IMR-90 (cell line): ENCODE measurements around the gene CLEC4M. TPM values are rescaled to one million over a fixed set of nuclear protein-coding genes. Genes with fewer than 3 reads are reported as not detected.

ENCODE experiments used
- ATAC-seq: fragments of 200-7000 bp; cut with Tn5 transposase; 2 replicates; pipeline ENCODE4 v1.9.1; 2020; ENCODE audit warnings: low read depth, mild to moderate bottlenecking, moderate library complexity
- BruUV-seq: library from RNA; stranded (reverse); fragments of 400-500 nt; replicated peaks from 2 replicates; lab custom pipeline; 2021; lab: Mats Ljungman, UMichigan
- CTCF ChIA-PET: fragments of 300-600 bp; formaldehyde crosslinking; extraction: SDS; loops from one replicate; lab custom pipeline; 2021; ENCODE audit warnings: antibody characterized with exemption; lab: Yijun Ruan, JAX
- POLR2A ChIA-PET: fragments of 300-600 bp; sonication (Branson Sonifier 250); formaldehyde crosslinking; loops from one replicate; lab custom pipeline; 2022; ENCODE audit warnings: antibody characterized with exemption; ENCODE audit not compliant: unreplicated experiment; lab: Charles Lee
- DNase-seq: peaks from one replicate; pipeline ENCODE4 v3.0.0; 2013
- H2AFZ ChIP-seq: replicated peaks from 2 replicates; pipeline ENCODE3; 2013; ENCODE audit warnings: low read length, mild to moderate bottlenecking; ENCODE audit not compliant: poor library complexity
- H2AK5ac ChIP-seq: 2 replicates; pipeline ENCODE4 v1.6.1; 2013; ENCODE audit warnings: low read depth, low read length, inconsistent platforms
- H2AK9ac ChIP-seq: replicated peaks from 2 replicates; pipeline ENCODE3; 2013; ENCODE audit warnings: mild to moderate bottlenecking, low read depth, low read length, moderate library complexity; ENCODE audit not compliant: poor library complexity
- H2BK120ac ChIP-seq: 2 replicates; pipeline ENCODE4 v1.6.1; 2013; ENCODE audit warnings: low read depth, low read length, inconsistent platforms
- H2BK15ac ChIP-seq: 3 replicates; pipeline ENCODE4 v1.6.1; 2013; ENCODE audit warnings: low read depth, low read length, inconsistent platforms
- H2BK20ac ChIP-seq: 2 replicates; pipeline ENCODE4 v1.6.1; 2013; ENCODE audit warnings: low read depth, mild to moderate bottlenecking, inconsistent platforms, low read length, moderate library complexity
- H2BK5ac ChIP-seq: 2 replicates; pipeline ENCODE4 v1.6.1; 2013; ENCODE audit warnings: mild to moderate bottlenecking, low read depth, low read length, inconsistent platforms; ENCODE audit not compliant: poor library complexity, severe bottlenecking
- H3K14ac ChIP-seq: replicated peaks from 2 replicates; pipeline ENCODE4 v1.6.1; 2013; ENCODE audit warnings: low read depth, low read length, inconsistent platforms
- H3K18ac ChIP-seq: 2 replicates; pipeline ENCODE4 v1.6.1; 2013; ENCODE audit warnings: low read depth, low read length, control low read depth
- H3K23ac ChIP-seq: 2 replicates; pipeline ENCODE4 v1.6.1; 2013; ENCODE audit warnings: low read depth, low read length, inconsistent platforms
- H3K27ac ChIP-seq: 2 replicates; pipeline ENCODE4 v1.5.1; 2013; ENCODE audit warnings: mild to moderate bottlenecking, control low read depth, low read length; ENCODE audit not compliant: insufficient read depth
- H3K27me3 ChIP-seq: 2 replicates; pipeline ENCODE4 v1.6.1; 2013; ENCODE audit warnings: low read length; ENCODE audit not compliant: control insufficient read depth, insufficient read depth
- H3K36me3 ChIP-seq: 2 replicates; pipeline ENCODE4 v1.6.1; 2013; ENCODE audit warnings: low read length, mixed read lengths; ENCODE audit not compliant: control insufficient read depth, insufficient read depth
- H3K4ac ChIP-seq: 2 replicates; pipeline ENCODE4 v1.6.1; 2013; ENCODE audit warnings: low read depth, low read length, inconsistent platforms
- H3K4me1 ChIP-seq: 2 replicates; pipeline ENCODE4 v1.6.1; 2013; ENCODE audit warnings: low read length, mixed read lengths; ENCODE audit not compliant: control insufficient read depth, insufficient read depth
- H3K4me2 ChIP-seq: 2 replicates; pipeline ENCODE4 v1.6.1; 2013; ENCODE audit warnings: low read depth, mild to moderate bottlenecking, control low read depth, low read length, moderate library complexity
- H3K4me3 ChIP-seq: 2 replicates; pipeline ENCODE4 v1.5.1; 2013; ENCODE audit warnings: low read depth, mild to moderate bottlenecking, control low read depth, low read length, moderate library complexity; ENCODE audit not compliant: insufficient read depth
- H3K56ac ChIP-seq: 2 replicates; pipeline ENCODE4 v1.6.1; 2013; ENCODE audit warnings: low read length, inconsistent platforms; ENCODE audit not compliant: insufficient read depth; ENCODE audit errors: extremely low read depth
- H3K79me1 ChIP-seq, 2 experiments: 2 replicates each; pipeline ENCODE4 v1.6.1; 2013; ENCODE audit warnings: low read length in 2 of 2, inconsistent platforms in 1 of 2, low read depth in 1 of 2
- H3K9ac ChIP-seq: 2 replicates; pipeline ENCODE4 v1.6.1; 2013; ENCODE audit warnings: low read depth, low read length, control low read depth
- H3K9me1 ChIP-seq: 2 replicates; pipeline ENCODE4 v1.6.1; 2013; ENCODE audit warnings: low read length, inconsistent platforms; ENCODE audit not compliant: insufficient read depth
- H3K9me3 ChIP-seq: 2 replicates; pipeline ENCODE4 v1.6.1; 2013; ENCODE audit warnings: low read length; ENCODE audit not compliant: control insufficient read depth, insufficient read depth
- H4K20me1 ChIP-seq: 2 replicates; pipeline ENCODE4 v1.6.1; 2013; ENCODE audit warnings: low read length, inconsistent platforms; ENCODE audit not compliant: insufficient read depth
- H4K5ac ChIP-seq: 2 replicates; pipeline ENCODE4 v1.6.1; 2013; ENCODE audit warnings: mild to moderate bottlenecking, low read depth, low read length, control low read depth
- H4K8ac ChIP-seq, 2 experiments: 2 replicates each; pipeline ENCODE4 v1.6.1; 2013; ENCODE audit warnings: low read depth in 2 of 2, low read length in 2 of 2, control low read depth in 1 of 2, inconsistent platforms in 1 of 2
- H4K91ac ChIP-seq: 2 replicates; pipeline ENCODE4 v1.6.1; 2013; ENCODE audit warnings: low read depth, low read length, inconsistent platforms; ENCODE audit not compliant: insufficient read depth
- BHLHE40 ChIP-seq: fragments of 150-350 bp; IDR thresholded peaks from 2 replicates; pipeline ENCODE4 v1.6.1; 2016; ENCODE audit warnings: mild to moderate bottlenecking, low read depth, low read length
- CEBPB ChIP-seq: IDR thresholded peaks from 2 replicates; pipeline ENCODE4 v1.6.1; 2012; ENCODE audit warnings: low read depth, low read length, improper control_type of control experiment
- CHD1 ChIP-seq: IDR thresholded peaks from 2 replicates; pipeline ENCODE4 v1.6.1; 2012; ENCODE audit warnings: low read depth, low read length, improper control_type of control experiment
- CTCF ChIP-seq: conservative IDR thresholded peaks from 2 replicates; pipeline ENCODE4 v1.5.1; 2012; ENCODE audit warnings: mild to moderate bottlenecking, low read depth, low read length, improper control_type of control experiment
- FOS ChIP-seq: fragments of 150-350 bp; IDR thresholded peaks from 2 replicates; pipeline ENCODE4 v1.6.1; 2016; ENCODE audit warnings: low read depth, low read length
- MAFK ChIP-seq: IDR thresholded peaks from 2 replicates; pipeline ENCODE4 v1.6.1; 2012; ENCODE audit warnings: low read depth, low read length, improper control_type of control experiment
- MAZ ChIP-seq: IDR thresholded peaks from 2 replicates; pipeline ENCODE4 v1.6.1; 2012; ENCODE audit warnings: low read depth, mild to moderate bottlenecking, low read length, improper control_type of control experiment, moderate library complexity, borderline replicate concordance
- MXI1 ChIP-seq: IDR thresholded peaks from 2 replicates; pipeline ENCODE4 v1.6.1; 2012; ENCODE audit warnings: low read depth, mild to moderate bottlenecking, low read length, moderate library complexity, borderline replicate concordance
- NFE2L2 ChIP-seq: fragments of 150-350 bp; IDR thresholded peaks from 2 replicates; pipeline ENCODE4 v1.6.1; 2016; ENCODE audit warnings: low read depth, mild to moderate bottlenecking, low read length
- POLR2A ChIP-seq: IDR thresholded peaks from 2 replicates; pipeline ENCODE4 v1.6.1; 2012; ENCODE audit warnings: mild to moderate bottlenecking, low read depth, low read length
- RAD21 ChIP-seq: IDR thresholded peaks from 2 replicates; pipeline ENCODE4 v1.6.1; 2012; ENCODE audit warnings: low read length, improper control_type of control experiment
- RCOR1 ChIP-seq: IDR thresholded peaks from 2 replicates; pipeline ENCODE4 v1.6.1; 2012; ENCODE audit warnings: mild to moderate bottlenecking, low read length, improper control_type of control experiment; ENCODE audit not compliant: insufficient replicate concordance
- RFX5 ChIP-seq: IDR thresholded peaks from 2 replicates; pipeline ENCODE4 v1.8.0; 2012; ENCODE audit warnings: low read depth, mild to moderate bottlenecking, low read length, moderate library complexity
- SMC3 ChIP-seq: fragments of 150-350 bp; IDR thresholded peaks from 2 replicates; pipeline ENCODE4 v1.6.1; 2016; ENCODE audit warnings: low read depth, mild to moderate bottlenecking, antibody characterized with exemption, low read length, moderate library complexity
- WGBS, 2 experiments: methylation state at CpG; one replicate each; pipeline versions ENCODE4 v1.1.5 to v1.1.7; 2013; ENCODE audit warnings: missing lambda C conversion rate in 2 of 2; ENCODE audit not compliant: insufficient read length in 1 of 2; ENCODE audit errors: extremely low coverage in 2 of 2; 5-methylcytosine and 5-hydroxymethylcytosine counted together
- dilution Hi-C: fragments of 300-500 bp; cut with HindIII; formaldehyde crosslinking; loops from one replicate; pipeline ENCODE4 v1.14.3; 2018; ENCODE audit warnings: low sequenced_read_pairs; ENCODE audit not compliant: unreplicated experiment
- in situ Hi-C: fragments of 300-500 bp; cut with MboI; formaldehyde crosslinking; loops from 3 replicates; pipeline ENCODE4 v1.14.3; 2019; ENCODE audit warnings: low sequenced_read_pairs, inconsistent platforms, mixed read lengths
- intact Hi-C: fragments of 100-400 bp; cut with micrococcal nuclease; formaldehyde crosslinking; loops from 2 replicates; pipeline ENCODE4 v1.10.0; 2022
- polyA plus RNA-seq, 3 experiments: library from polyadenylated mRNA; depleted of rRNA; stranded (reverse); fragments of >200 nt; gene quantifications; 2 replicates each; pipeline ENCODE4 v1.2.3, GENCODE V29; 2012; ENCODE audit warnings: low replicate concordance in 1 of 3
- total RNA-seq: library from RNA; depleted of rRNA; stranded (reverse); fragments of >200 nt; gene quantifications from 2 replicates; pipeline ENCODE4 v1.2.3, GENCODE V29; 2012
- TF ChIP-seq, protein P1 (sequence below): fragments of 150-350 bp; IDR thresholded peaks from 2 replicates; pipeline ENCODE4 v1.6.1; 2017; ENCODE audit warnings: mild to moderate bottlenecking, antibody characterized with exemption, low read length, low read depth
- TF ChIP-seq, protein P2 (sequence below): fragments of 150-350 bp; IDR thresholded peaks from 2 replicates; pipeline ENCODE4 v1.6.1; 2016; ENCODE audit warnings: low read depth, mild to moderate bottlenecking, low read length, moderate library complexity, borderline replicate concordance

Gene CLEC4M
- total and polyA plus RNA-seq, 2 of the 4 experiments (the other 2 are of a cell fraction): not detected

DNA sequence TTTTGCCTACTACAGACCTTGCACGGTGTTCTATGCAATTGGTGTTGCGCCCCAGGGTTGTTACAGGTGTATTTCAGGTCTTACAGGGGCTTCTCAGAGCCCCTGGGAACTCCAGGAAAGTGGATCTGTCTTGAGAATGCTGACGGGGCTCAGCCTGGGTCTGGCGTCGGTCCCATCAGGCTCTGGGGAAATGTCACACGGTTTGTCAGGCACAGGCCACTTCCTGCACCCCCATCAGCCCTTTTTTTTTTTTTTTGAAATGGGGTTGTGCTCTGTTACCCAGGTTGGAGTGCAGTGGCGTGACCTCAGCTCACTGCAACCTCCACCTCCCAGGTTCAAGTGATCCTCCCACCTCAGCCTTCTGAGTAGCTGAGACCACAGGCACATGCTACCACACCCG, 44.4 kb upstream of the CLEC4M start:
- Histone ChIP-seq H3K23ac (no peak overlapping the region), H3K27me3 (peaks cover 12% of the 10 kb centered on the region), H3K4me2 (no peak overlapping the region), H3K9ac (no peak overlapping the region), H4K20me1 (no peaks in the 10 kb centered on the region), H3K79me1 (no peaks in the 10 kb centered on the region), H2AFZ (no peak overlapping the region), H3K56ac (no peak overlapping the region), H4K5ac (no peak overlapping the region), H3K9me1 (no peaks in the 10 kb centered on the region), H3K4ac (no peak overlapping the region), H3K4me1 (no peaks in the 10 kb centered on the region), H2AK5ac (no peak overlapping the region), H3K18ac (no peak overlapping the region), H3K36me3 (no peaks in the 10 kb centered on the region), H2BK5ac (no peak overlapping the region), H2AK9ac (no peak overlapping the region), H3K4me3 (no peak overlapping the region), H3K27ac (no peak overlapping the region), H4K91ac (no peak overlapping the region), H4K8ac (no peak overlapping the region), H2BK20ac (no peak overlapping the region), H3K14ac (no peak overlapping the region), H2BK15ac (no peak overlapping the region), H2BK120ac (no peak overlapping the region), H3K9me3 (peaks cover 2% of the 10 kb centered on the region; the same call in 1 of the 2 replicates)
- ATAC-seq: no peak
- dilution Hi-C loops (no loop called here), in situ Hi-C loops (no loop called here), intact Hi-C loops (no loop called here)
- POLR2A ChIA-PET: no interaction called here
- TF ChIP-seq MXI1: no peak
- no peak for TF ChIP-seq BHLHE40
- no peak for TF ChIP-seq MAZ
- TF ChIP-seq NFE2L2: no peak
- TF ChIP-seq SMC3: no peak
- TF ChIP-seq FOS: no peak
- TF ChIP-seq RCOR1: no peak
- TF ChIP-seq, protein P1, sequence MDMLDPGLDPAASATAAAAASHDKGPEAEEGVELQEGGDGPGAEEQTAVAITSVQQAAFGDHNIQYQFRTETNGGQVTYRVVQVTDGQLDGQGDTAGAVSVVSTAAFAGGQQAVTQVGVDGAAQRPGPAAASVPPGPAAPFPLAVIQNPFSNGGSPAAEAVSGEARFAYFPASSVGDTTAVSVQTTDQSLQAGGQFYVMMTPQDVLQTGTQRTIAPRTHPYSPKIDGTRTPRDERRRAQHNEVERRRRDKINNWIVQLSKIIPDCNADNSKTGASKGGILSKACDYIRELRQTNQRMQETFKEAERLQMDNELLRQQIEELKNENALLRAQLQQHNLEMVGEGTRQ: no peak
- no peak for TF ChIP-seq RAD21
- no peak for TF ChIP-seq CHD1
- TF ChIP-seq, protein P2, sequence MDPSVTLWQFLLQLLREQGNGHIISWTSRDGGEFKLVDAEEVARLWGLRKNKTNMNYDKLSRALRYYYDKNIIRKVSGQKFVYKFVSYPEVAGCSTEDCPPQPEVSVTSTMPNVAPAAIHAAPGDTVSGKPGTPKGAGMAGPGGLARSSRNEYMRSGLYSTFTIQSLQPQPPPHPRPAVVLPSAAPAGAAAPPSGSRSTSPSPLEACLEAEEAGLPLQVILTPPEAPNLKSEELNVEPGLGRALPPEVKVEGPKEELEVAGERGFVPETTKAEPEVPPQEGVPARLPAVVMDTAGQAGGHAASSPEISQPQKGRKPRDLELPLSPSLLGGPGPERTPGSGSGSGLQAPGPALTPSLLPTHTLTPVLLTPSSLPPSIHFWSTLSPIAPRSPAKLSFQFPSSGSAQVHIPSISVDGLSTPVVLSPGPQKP: no peak
- TF ChIP-seq CEBPB: no peak
- no peak for TF ChIP-seq RFX5
- TF ChIP-seq MAFK: no peak
- TF ChIP-seq POLR2A: no peak
- TF ChIP-seq CTCF: no peak
- DNase-seq: no peak
- CTCF ChIA-PET: no interaction called here
- BruUV-seq: no TSS peak
- WGBS, 2 experiments: no CpG with 5 or more reads among the region's 8 CpGs
